ENCODE results near the gene ZBTB20. TPM values are rescaled to one million over a fixed set of nuclear protein-coding genes. Genes with fewer than 3 reads are reported as not detected.

Gene ZBTB20
- total RNA-seq, 2 donors from 2014 or later, result 112 to 120 TPM

- no peaks in the 10 kb centered on the region for H3K9me3 ChIP-seq
- no peak overlapping the region for H3K4me3 ChIP-seq
- H3K27me3 ChIP-seq (replicated peaks; ENCODE audit: insufficient read depth), result no peaks in the 10 kb centered on the region
- no peak for ATAC-seq (ENCODE audit: insufficient number of reproducible peaks, low FRiP score, low read depth)
- H3K4me1 ChIP-seq (ENCODE audit: control insufficient read depth in 1 of 2, low read depth in 2 of 2), result peaks cover 4 to 14% of the 10 kb centered on the region in 2 donors
- no peak for DNase-seq (ENCODE audit: low spot score)
- TF ChIP-seq, protein P1, sequence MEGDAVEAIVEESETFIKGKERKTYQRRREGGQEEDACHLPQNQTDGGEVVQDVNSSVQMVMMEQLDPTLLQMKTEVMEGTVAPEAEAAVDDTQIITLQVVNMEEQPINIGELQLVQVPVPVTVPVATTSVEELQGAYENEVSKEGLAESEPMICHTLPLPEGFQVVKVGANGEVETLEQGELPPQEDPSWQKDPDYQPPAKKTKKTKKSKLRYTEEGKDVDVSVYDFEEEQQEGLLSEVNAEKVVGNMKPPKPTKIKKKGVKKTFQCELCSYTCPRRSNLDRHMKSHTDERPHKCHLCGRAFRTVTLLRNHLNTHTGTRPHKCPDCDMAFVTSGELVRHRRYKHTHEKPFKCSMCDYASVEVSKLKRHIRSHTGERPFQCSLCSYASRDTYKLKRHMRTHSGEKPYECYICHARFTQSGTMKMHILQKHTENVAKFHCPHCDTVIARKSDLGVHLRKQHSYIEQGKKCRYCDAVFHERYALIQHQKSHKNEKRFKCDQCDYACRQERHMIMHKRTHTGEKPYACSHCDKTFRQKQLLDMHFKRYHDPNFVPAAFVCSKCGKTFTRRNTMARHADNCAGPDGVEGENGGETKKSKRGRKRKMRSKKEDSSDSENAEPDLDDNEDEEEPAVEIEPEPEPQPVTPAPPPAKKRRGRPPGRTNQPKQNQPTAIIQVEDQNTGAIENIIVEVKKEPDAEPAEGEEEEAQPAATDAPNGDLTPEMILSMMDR (IDR thresholded peaks at IDR 0.05), result no peak
- H3K27ac ChIP-seq, result no peak overlapping the region
- no peaks in the 10 kb centered on the region for H3K36me3 ChIP-seq
Observed at GRCh38 chr3:114716126-114716525, 431.0 kb downstream of the ZBTB20 start.

DNA sequence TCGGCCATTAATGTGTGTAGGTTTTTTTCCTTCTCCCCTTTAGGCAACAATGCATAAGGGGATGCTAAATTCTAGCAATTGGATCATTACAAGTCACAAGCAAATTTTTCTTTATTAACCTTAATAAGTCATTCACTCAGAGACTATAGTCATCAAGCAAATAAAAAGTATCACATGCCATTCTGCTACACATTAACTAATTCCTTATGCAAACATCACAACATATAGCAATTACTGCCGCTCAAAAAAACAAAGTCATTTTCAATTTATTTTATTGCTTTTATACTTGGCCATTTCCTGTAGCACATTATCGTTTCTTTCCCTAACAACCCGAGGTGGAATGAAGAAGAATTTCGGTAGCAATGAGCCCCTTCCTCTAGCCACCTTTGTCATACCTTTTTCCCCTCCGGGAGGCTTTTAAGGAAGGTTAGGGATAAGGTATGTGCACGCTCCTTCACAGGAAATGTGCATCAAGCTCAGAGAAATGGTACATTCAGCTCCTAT is 432.1 kb downstream of the ZBTB20 start:
- H3K4me1 ChIP-seq (ENCODE audit: control insufficient read depth in 1 of 2, low read depth in 2 of 2), result peaks cover 4 to 14% of the 10 kb centered on the region in 2 donors
- H3K36me3 ChIP-seq, result no peaks in the 10 kb centered on the region
- no peaks in the 10 kb centered on the region for H3K9me3 ChIP-seq
- DNase-seq (ENCODE audit: low spot score) (no peak), ATAC-seq (ENCODE audit: insufficient number of reproducible peaks, low FRiP score, low read depth) (no peak)
- no peaks in the 10 kb centered on the region for H3K27me3 ChIP-seq (replicated peaks; ENCODE audit: insufficient read depth)
- H3K27ac ChIP-seq, result no peak overlapping the region
- TF ChIP-seq, protein P1 (IDR thresholded peaks at IDR 0.05), result no peak
- no peak overlapping the region for H3K4me3 ChIP-seq

- no peaks in the 10 kb centered on the region for H3K36me3 ChIP-seq
- H3K4me1 ChIP-seq (ENCODE audit: control insufficient read depth in 1 of 2, low read depth in 2 of 2), result peaks cover 4 to 13% of the 10 kb centered on the region in 2 donors
- no peak overlapping the region for H3K27ac ChIP-seq
- no peak for ATAC-seq (ENCODE audit: insufficient number of reproducible peaks, low FRiP score, low read depth)
- TF ChIP-seq, protein P1 (IDR thresholded peaks at IDR 0.05), result no peak
- no peaks in the 10 kb centered on the region for H3K9me3 ChIP-seq
- no peak for DNase-seq (ENCODE audit: low spot score)
- H3K4me3 ChIP-seq, result no peak overlapping the region
- no peaks in the 10 kb centered on the region for H3K27me3 ChIP-seq (replicated peaks; ENCODE audit: insufficient read depth)
Observed at GRCh38 chr3:114714237-114714636, 432.9 kb downstream of the ZBTB20 start.

DNA sequence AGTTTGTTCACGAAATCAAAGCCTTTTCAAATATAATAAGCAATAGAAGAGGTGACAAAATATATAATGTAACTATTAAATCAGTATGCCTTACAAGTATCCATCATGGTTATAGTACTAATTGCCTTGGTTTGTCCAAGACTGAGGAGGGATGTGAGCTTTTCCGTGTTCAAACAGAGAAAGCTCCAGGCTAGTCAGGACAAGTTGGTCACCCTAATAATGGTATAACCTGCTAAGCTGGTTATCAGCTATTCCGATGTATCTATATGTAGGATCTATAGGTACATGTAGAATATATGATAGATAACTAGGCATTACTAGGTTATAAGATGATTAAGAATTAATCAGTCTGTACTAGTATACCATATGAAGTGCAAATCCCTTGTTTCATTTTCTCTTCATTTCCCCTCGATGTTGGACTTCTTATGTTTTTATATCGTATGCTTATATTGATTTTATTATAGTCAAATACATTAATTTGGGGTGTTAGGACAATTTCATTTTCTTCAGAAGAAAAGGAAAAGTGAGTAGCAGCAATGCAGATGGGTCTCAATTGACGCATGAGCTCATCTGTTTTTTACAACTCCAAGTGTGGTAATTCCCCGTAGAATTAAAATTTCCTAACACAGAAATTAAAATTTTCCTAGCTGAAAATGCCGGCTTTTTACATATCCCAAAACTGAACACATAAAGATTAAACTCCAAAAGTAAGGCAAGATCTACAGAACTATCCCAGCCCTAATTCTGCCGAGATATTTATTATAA is 434.2 kb downstream of the ZBTB20 start:
- H3K27ac ChIP-seq, result no peak overlapping the region
- H3K4me3 ChIP-seq, result no peak overlapping the region
- ATAC-seq (ENCODE audit: insufficient number of reproducible peaks, low FRiP score, low read depth) (no peak), DNase-seq (ENCODE audit: low spot score) (no peak)
- peaks cover 0 to 2% of the 10 kb centered on the region in 2 donors for H3K4me1 ChIP-seq (ENCODE audit: control insufficient read depth in 1 of 2, low read depth in 2 of 2)
- no peaks in the 10 kb centered on the region for H3K36me3 ChIP-seq
- TF ChIP-seq, protein P1 (IDR thresholded peaks at IDR 0.05), result no peak
- no peaks in the 10 kb centered on the region for H3K9me3 ChIP-seq
- no peaks in the 10 kb centered on the region for H3K27me3 ChIP-seq (replicated peaks; ENCODE audit: insufficient read depth)

DNA sequence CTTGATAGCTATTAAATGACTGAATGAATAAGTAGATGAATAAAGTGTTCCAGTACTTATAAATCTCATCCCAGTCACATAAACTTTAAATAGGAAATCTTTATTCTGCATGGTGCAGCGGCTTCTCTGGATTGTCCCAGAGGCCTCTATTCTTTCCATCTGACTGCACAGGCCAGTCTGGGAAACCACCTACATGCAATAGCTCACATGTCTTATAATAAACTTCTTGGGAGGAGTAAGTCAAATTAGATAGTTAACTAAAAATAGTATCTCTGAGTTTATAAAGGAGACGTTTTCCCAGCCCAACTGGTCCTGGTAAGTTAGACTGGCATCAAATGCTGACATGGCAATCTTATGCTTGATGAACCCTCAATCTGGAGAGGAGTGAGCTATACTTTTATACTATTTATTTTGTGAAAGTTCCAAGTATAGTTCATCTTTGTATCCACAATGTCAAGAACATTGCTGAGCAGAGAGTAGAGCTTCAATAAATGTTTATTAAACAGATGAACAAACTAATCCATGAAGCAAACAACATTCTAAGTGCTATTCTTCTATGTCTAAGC is 435.7 kb downstream of the ZBTB20 start:
- no peak for DNase-seq (ENCODE audit: low spot score)
- ATAC-seq (ENCODE audit: insufficient number of reproducible peaks, low FRiP score, low read depth), result no peak
- TF ChIP-seq, protein P1 (IDR thresholded peaks at IDR 0.05), result no peak
- H3K4me1 ChIP-seq (ENCODE audit: control insufficient read depth in 1 of 2, low read depth in 2 of 2), result no peaks in the 10 kb centered on the region
- H3K4me3 ChIP-seq, result no peak overlapping the region
- H3K27ac ChIP-seq, result no peak overlapping the region
- H3K9me3 ChIP-seq, result no peaks in the 10 kb centered on the region
- H3K36me3 ChIP-seq, result no peaks in the 10 kb centered on the region
- H3K27me3 ChIP-seq (replicated peaks; ENCODE audit: insufficient read depth), result no peaks in the 10 kb centered on the region
